ENCODE results near the gene ARL6IP6.
"Not testable (repeated sequence)": the region's sequence is repeated elsewhere in the genome, so short reads cannot be mapped to it uniquely, and the experiment has no call there.

ARL6IP6 gene

GRCh38 chr2:152718076-152718908 is at the start of gene ARL6IP6:
Gene ARL6IP6, plus strand, starts transcription at chr2:152718620. Its CDS starts 5 bp downstream, at chr2:152718625.
- DNase-seq: peak; percentile 73

GRCh38 chr2:152674334-152674733 is 44.1 kb upstream of the ARL6IP6 start:
- DNase-seq: no peak

DNA sequence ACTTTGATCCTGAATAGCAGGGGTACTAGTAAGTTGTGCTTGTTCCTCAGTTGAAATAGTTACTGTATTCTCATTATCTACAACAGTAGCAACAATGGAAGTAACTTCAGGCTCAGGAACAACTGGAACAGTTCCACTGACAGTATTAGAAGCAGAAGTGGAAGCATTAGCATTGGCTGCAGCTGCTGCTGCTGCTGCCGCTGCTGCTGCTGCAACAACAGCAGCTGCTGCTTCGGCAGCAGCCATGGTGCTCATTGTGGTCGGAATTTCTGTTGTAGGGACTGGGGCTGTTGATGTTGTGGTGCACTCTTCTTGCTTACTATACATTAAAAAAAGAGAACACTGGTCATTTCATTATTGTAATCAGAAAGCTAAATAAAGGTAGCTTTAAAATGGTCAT is 42.0 kb upstream of the ARL6IP6 start:
- DNase-seq: no peak

- no peak for DNase-seq
Observed at GRCh38 chr2:152678808-152679207, 39.6 kb upstream of the ARL6IP6 start.

DNA sequence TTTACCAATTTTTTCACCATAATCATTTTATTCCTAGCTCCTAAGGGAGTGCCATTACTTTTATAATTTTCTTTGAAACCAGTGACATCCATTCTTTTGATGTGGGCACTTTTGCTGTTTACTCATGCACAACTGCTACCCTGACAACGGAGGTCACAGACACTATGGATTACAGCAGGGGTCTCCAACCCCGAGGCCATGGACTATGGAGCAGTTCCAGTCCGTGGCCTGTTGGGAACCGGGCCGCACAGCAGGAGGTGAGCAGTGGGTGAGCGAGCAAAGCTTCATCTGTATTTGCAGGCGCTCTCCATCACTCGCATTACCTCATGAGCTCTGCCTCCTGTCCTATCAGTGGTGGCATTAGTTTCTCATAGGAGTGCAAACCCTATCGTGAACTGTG is 35.8 kb upstream of the ARL6IP6 start:
- DNase-seq: no peak

GRCh38 chr2:152683400-152683799 is 35.0 kb upstream of the ARL6IP6 start:
- no peak for DNase-seq

DNA sequence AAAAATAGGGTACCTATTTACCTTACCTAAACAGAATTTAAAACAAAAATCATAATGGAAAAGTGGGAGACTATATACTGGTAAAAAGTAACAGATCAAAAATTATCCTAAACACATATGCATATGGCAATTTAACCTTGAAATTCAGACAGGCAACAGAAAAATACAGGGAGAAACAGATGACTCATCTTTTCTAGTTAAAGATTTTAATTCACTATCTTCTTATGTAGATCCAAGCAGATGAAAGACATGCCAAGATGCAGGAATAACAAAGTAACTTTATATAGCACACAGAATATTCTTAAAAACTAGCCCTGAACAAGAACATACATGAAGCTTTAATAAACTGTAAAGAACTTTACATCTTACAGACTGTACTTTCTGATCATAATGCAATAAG is 32.1 kb upstream of the ARL6IP6 start:
- DNase-seq: no peak

GRCh38 chr2:152693033-152693432 is 25.4 kb upstream of the ARL6IP6 start:
- DNase-seq: no peak

GRCh38 chr2:152694161-152694661 is 24.2 kb upstream of the ARL6IP6 start:
- no peak for DNase-seq

GRCh38 chr2:152695763-152696162 is 22.7 kb upstream of the ARL6IP6 start:
- DNase-seq: no peak

GRCh38 chr2:152696476-152696875 is 21.9 kb upstream of the ARL6IP6 start:
- no peak for DNase-seq

DNA sequence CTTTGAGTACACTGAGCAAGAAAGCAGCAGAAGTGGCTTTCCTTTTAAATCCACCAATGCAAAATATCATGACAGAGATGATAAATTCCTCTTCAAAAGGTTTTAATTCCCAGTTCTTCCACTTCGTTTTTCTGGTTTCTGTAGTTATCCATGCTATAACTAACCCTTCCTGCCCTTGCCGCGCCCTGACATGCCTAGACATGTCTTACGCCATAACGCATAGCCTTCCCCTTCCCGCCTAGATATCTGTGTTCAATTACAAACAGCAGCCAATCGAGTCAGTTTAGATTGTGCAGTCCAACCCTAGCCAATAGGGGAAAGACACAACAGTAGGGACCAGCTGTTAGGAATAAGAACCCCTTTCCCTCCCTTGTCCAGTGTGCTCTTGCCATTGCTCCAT is 17.2 kb upstream of the ARL6IP6 start:
- no peak for DNase-seq

DNA sequence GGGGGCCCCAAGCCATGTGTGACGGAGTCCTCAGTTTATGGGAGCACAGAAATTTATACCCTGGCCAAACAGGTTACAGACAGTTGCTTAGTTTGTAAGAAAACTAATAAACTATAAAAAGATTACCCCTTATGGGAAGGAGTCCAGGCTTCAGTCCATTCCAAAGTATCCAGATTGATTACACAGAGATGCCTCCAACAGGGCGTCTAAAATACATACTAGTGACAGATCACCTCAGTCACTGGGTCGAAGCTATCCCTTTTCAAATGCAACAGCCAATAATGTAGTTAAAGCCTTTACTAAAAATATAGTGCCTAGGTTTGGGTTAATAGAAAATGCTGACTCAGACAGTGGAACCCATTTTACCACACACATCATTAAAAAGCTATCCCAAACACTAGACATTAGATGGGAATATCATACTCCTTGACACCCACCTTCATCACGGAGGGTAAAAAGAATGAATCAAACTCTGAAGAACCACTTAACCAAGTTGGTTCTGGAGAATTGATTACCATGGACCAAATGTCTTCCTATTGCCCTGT is 11.9 kb upstream of the ARL6IP6 start:
- no peak for DNase-seq

DNA sequence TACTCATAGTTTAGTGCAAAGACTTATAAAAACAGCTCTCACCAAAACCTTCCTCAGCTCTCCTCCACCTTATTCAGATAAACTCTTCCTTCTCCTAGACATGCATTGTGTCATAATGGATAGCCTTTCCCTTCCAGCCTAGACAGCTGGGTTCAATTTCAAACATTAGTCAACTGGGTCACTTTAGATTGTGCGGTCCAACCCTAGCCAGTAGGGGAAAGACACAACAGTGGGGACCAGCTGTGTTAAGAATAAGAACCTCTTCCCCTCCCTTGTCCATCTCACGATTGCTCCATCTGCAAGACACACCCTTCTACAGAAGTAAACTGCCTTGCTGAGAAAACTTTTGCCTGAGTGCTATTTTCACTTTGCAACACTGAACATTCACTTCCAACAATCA is 9.7 kb upstream of the ARL6IP6 start:
- DNase-seq: no peak

DNA sequence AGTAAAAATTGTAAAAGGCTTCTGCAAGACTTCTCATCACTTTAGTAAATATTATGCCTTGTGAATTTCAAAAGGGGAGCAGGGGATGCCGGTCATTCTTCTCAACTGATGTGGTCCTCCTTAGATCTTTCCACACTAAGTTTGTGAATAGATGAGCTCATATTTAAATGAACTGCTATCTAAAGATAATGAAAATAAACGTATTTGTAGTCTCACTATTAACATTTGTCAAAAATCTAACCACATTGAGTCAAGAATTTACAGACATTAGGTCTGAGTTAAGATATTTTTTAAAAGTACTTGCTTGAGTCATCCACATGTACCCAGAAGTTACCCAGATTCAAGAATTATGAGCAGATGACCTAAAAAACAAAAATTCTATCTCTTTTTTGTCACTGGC is 7.7 kb upstream of the ARL6IP6 start:
- no peak for DNase-seq

GRCh38 chr2:152715112-152715511 is 3.3 kb upstream of the ARL6IP6 start:
- no peak for DNase-seq

DNA sequence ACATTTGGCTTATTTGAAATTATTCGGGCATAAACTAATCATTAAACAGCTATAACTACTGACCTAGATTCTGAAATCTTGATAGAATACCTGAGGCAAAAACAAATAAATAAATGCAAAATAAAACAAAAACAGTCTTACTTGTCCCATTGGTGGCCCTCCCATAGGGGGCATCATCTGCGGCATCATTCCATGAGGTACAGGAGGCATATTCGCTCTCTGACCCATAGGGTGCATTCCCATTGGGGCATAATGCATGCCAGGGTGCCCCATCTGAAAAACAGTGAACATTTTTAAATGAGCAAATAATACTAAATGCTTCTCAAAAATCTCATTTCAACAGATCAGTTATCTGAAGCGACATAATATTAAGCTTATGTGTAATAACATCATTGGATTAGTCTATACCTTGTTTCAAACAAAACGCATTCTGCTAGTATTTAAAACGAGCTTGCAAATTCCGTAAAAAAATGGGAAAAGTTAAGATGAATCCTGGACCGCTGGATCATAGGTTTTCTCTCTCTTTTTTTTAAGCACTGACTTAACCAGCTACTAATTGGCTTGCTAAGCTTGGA is 2.5 kb upstream of the ARL6IP6 start:
- DNase-seq: no peak

GRCh38 chr2:152716805-152717227 is 1.6 kb upstream of the ARL6IP6 start:
- no peak for DNase-seq

DNA sequence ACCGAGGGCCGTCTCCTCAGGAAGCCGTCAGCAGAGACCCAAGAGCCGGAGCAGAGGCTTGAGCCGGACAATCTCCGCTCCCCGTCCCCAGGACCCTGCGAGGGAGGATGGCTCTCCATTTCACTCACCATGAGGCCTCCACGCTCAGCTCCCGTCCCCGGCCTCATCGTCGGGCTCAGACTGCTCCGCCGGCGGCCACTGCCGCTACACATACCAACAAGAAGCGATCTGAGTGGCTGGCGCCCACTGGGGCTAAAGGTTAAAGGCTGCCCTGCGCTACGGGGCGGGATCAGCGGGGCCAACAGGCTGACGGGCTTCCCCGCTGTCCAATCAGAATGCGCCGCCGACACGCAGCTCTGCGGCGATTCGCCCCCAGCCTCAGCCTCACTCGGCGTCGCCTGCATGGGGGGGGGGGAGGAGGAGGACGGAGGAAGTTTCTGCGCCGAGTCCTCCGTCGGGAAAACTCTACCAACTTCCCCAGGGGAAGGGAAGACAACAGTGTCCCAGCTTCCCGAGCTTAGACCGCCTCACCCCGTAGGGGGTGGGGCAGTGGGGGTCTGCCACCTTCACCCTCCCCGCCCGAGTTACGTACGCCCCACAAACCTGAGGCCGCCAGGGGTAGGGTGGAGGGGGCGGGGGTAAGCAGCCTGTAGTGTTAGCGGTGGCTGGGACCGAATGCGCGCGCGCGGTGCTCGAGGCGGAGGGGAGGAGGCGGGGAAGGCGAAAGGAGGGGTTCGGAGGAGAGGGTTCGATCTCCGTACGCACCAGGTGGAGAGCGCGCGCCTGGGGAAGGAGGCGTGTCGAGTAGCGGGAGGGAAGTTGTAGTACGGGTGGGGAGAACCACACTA is 968 bp upstream of the ARL6IP6 start, which contains the start of gene PRPF40A:
Gene PRPF40A, minus strand, starts transcription at position 234 of the 848 bp plus-strand sequence. Its CDS starts 22 bp downstream, at position 212.
- DNase-seq: peak; percentile 88

- peak; percentile 33 for DNase-seq
Observed at GRCh38 chr2:152718909-152719645, 657 bp downstream of the ARL6IP6 start.

- no peak for DNase-seq
Observed at GRCh38 chr2:152720794-152721193, 2.4 kb downstream of the ARL6IP6 start.

- DNase-seq: not testable (repeated sequence)
Observed at GRCh38 chr2:152722639-152723038, 4.2 kb downstream of the ARL6IP6 start.

Measured in NCI-H2107 (cell line).